Hepatocyte (in vitro differentiated cells): ENCODE measurements around the gene PKNOX2.

ENCODE experiments used
- EZH2 ChIP-seq: fragments of 200-600 bp; sonication (generic); IDR thresholded peaks from 2 replicates; pipeline ENCODE4 v1.6.1; 2016; ENCODE audit warnings: antibody characterized with exemption, mild to moderate bottlenecking, borderline replicate concordance
- EZH2phosphoT487 ChIP-seq: fragments of 200-600 bp; sonication (generic); IDR thresholded peaks from one replicate; pipeline ENCODE4 v1.6.1; 2018; ENCODE audit warnings: antibody characterized with exemption, mild to moderate bottlenecking, low read depth, moderate library complexity; ENCODE audit not compliant: unreplicated experiment, severe bottlenecking
- TF ChIP-seq, protein P1 (sequence below): fragments of 200-600 bp; sonication (generic); IDR thresholded peaks from 2 replicates; pipeline ENCODE4 v1.5.1; 2016; ENCODE audit warnings: antibody characterized with exemption, mild to moderate bottlenecking; ENCODE audit not compliant: poor library complexity

DNA sequence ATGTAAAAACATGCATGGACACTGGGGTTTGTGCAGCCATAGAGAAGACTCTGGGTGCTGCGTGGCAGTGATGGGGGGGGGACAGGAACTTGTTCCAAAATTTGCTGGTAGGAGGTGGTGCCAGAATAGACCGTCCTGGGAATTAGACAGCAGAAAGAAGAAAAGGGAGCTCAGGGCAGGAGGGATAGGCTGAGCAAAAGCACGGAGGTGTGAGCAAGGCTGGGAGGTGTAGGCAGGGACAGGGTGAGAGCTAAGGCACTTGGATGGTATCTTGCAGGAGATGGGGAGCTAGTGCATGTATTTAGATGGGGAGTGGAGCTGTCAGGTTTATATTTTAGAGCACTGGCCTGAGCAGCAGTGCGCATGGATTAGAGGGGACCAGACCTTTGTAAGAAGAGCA lies 53.8 kb downstream of the PKNOX2 start:
- no peak for TF ChIP-seq EZH2
- TF ChIP-seq, protein P1, sequence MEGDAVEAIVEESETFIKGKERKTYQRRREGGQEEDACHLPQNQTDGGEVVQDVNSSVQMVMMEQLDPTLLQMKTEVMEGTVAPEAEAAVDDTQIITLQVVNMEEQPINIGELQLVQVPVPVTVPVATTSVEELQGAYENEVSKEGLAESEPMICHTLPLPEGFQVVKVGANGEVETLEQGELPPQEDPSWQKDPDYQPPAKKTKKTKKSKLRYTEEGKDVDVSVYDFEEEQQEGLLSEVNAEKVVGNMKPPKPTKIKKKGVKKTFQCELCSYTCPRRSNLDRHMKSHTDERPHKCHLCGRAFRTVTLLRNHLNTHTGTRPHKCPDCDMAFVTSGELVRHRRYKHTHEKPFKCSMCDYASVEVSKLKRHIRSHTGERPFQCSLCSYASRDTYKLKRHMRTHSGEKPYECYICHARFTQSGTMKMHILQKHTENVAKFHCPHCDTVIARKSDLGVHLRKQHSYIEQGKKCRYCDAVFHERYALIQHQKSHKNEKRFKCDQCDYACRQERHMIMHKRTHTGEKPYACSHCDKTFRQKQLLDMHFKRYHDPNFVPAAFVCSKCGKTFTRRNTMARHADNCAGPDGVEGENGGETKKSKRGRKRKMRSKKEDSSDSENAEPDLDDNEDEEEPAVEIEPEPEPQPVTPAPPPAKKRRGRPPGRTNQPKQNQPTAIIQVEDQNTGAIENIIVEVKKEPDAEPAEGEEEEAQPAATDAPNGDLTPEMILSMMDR = no peak
- TF ChIP-seq EZH2phosphoT487 = no peak
